Measurements from ENCODE around the gene SFMBT2.
"Not testable (repeated sequence)": the region's sequence is repeated elsewhere in the genome, so short reads cannot be mapped to it uniquely, and the experiment has no call there.

Gene SFMBT2

GRCh38 chr10:7308826-7309225 lies 102.0 kb downstream of the SFMBT2 start:
- Mint-ChIP-seq H3K4me1 (peaks cover 14 to 43% of the 10 kb centered on the region in 2 donors), H3K27me3 (no peaks in the 10 kb centered on the region), H3K9me3 (peaks cover 3 to 4% of the 10 kb centered on the region in 2 donors), H3K27ac (peak overlapping the region; percentile 59), H3K36me3 (peaks cover 59 to 74% of the 10 kb centered on the region in 2 donors), H3K4me3 (no peak overlapping the region)
- ATAC-seq (replicated peaks) (no peak), DNase-seq (no peak)

- H3K36me3 Mint-ChIP-seq, result peaks cover 56 to 77% of the 10 kb centered on the region in 2 donors
- no peaks in the 10 kb centered on the region for H3K27me3 Mint-ChIP-seq
- no peak overlapping the region for H3K27ac Mint-ChIP-seq
- DNase-seq, result no peak
- H3K9me3 Mint-ChIP-seq, result peaks cover 3 to 7% of the 10 kb centered on the region in 2 donors
- H3K4me1 Mint-ChIP-seq, result peaks cover 21 to 40% of the 10 kb centered on the region in 2 donors
- ATAC-seq (replicated peaks), result peak in 1 of 2 donors; percentile 35
- no peak overlapping the region for H3K4me3 Mint-ChIP-seq
These were observed 104.2 kb downstream of the SFMBT2 start for GRCh38 chr10:7306616-7307015.

- peaks cover 24 to 45% of the 10 kb centered on the region in 2 donors for H3K4me1 Mint-ChIP-seq
- peaks cover 3 to 7% of the 10 kb centered on the region in 2 donors for H3K9me3 Mint-ChIP-seq
- DNase-seq (no peak), ATAC-seq (replicated peaks) (peak; percentile 84 to 85)
- peaks cover 61 to 79% of the 10 kb centered on the region in 2 donors for H3K36me3 Mint-ChIP-seq
- H3K27ac Mint-ChIP-seq, result peak overlapping the region; percentile 65
- H3K4me3 Mint-ChIP-seq, result peak overlapping the region; percentile 39 to 57
- H3K27me3 Mint-ChIP-seq, result no peaks in the 10 kb centered on the region
These were observed 104.7 kb downstream of the SFMBT2 start for GRCh38 chr10:7306147-7306546.

- Mint-ChIP-seq H3K4me3 (no peak overlapping the region), H3K9me3 (peaks cover 3 to 7% of the 10 kb centered on the region in 2 donors), H3K4me1 (peaks cover 29 to 52% of the 10 kb centered on the region in 2 donors), H3K27ac (no peak overlapping the region), H3K36me3 (peaks cover 58 to 76% of the 10 kb centered on the region in 2 donors), H3K27me3 (no peaks in the 10 kb centered on the region)
- no peak for ATAC-seq (replicated peaks)
- no peak for DNase-seq
These were observed 105.8 kb downstream of the SFMBT2 start for GRCh38 chr10:7305053-7305452.

- H3K9me3 Mint-ChIP-seq, result peaks cover 5 to 7% of the 10 kb centered on the region in 2 donors
- H3K4me3 Mint-ChIP-seq, result no peak overlapping the region
- no peaks in the 10 kb centered on the region for H3K27me3 Mint-ChIP-seq
- H3K4me1 Mint-ChIP-seq, result peaks cover 31 to 56% of the 10 kb centered on the region in 2 donors
- no peak for DNase-seq
- H3K27ac Mint-ChIP-seq, result peak overlapping the region; percentile 73
- H3K36me3 Mint-ChIP-seq, result peaks cover 55 to 73% of the 10 kb centered on the region in 2 donors
- peak in 1 of 2 donors; percentile 47 for ATAC-seq (replicated peaks)
These were observed 106.7 kb downstream of the SFMBT2 start for GRCh38 chr10:7304110-7304509.

- no peak overlapping the region for H3K4me3 Mint-ChIP-seq
- H3K27ac Mint-ChIP-seq, result no peak overlapping the region
- peaks cover 52 to 74% of the 10 kb centered on the region in 2 donors for H3K36me3 Mint-ChIP-seq
- no peaks in the 10 kb centered on the region for H3K27me3 Mint-ChIP-seq
- peaks cover 32 to 60% of the 10 kb centered on the region in 2 donors for H3K4me1 Mint-ChIP-seq
- H3K9me3 Mint-ChIP-seq, result peaks cover 3 to 4% of the 10 kb centered on the region in 2 donors
- ATAC-seq (replicated peaks) (no peak), DNase-seq (no peak)
These were observed 107.8 kb downstream of the SFMBT2 start for GRCh38 chr10:7302930-7303557.

- Mint-ChIP-seq H3K4me1 (peaks cover 31 to 58% of the 10 kb centered on the region in 2 donors), H3K27me3 (no peaks in the 10 kb centered on the region), H3K4me3 (no peak overlapping the region), H3K27ac (peak overlapping the region; percentile 26), H3K9me3 (peaks cover 3 to 4% of the 10 kb centered on the region in 2 donors), H3K36me3 (peaks cover 55 to 73% of the 10 kb centered on the region in 2 donors)
- ATAC-seq (replicated peaks) (peak; percentile 36 to 51), DNase-seq (no peak)
These were observed 108.4 kb downstream of the SFMBT2 start for GRCh38 chr10:7302392-7302906.

GRCh38 chr10:7301006-7301778 lies 109.6 kb downstream of the SFMBT2 start:
- no peak for ATAC-seq (replicated peaks)
- no peaks in the 10 kb centered on the region for H3K27me3 Mint-ChIP-seq
- peaks cover 2 to 3% of the 10 kb centered on the region in 2 donors for H3K9me3 Mint-ChIP-seq
- H3K27ac Mint-ChIP-seq, result peak overlapping the region; percentile 37
- H3K4me3 Mint-ChIP-seq, result no peak overlapping the region
- H3K36me3 Mint-ChIP-seq, result peaks cover 64 to 76% of the 10 kb centered on the region in 2 donors
- peaks cover 27 to 51% of the 10 kb centered on the region in 2 donors for H3K4me1 Mint-ChIP-seq
- DNase-seq, result no peak

GRCh38 chr10:7300384-7300971 lies 110.4 kb downstream of the SFMBT2 start:
- peak in 1 of 2 donors; percentile 58 for ATAC-seq (replicated peaks)

GRCh38 chr10:7299601-7300325 lies 111.1 kb downstream of the SFMBT2 start:
- H3K27me3 Mint-ChIP-seq, result not testable (repeated sequence)
- peaks cover 29 to 51% of the 10 kb centered on the region in 2 donors for H3K4me1 Mint-ChIP-seq

More at GRCh38 chr10:7300384-7300971, 110.4 kb downstream of the SFMBT2 start:
- Mint-ChIP-seq H3K27me3 (no peaks in the 10 kb centered on the region), H3K4me3 (no peak overlapping the region), H3K4me1 (peaks cover 27 to 47% of the 10 kb centered on the region in 2 donors), H3K36me3 (peaks cover 67 to 74% of the 10 kb centered on the region in 2 donors), H3K27ac (peak overlapping the region; percentile 37), H3K9me3 (peaks cover 2 to 3% of the 10 kb centered on the region in 2 donors)
- DNase-seq, result no peak

GRCh38 chr10:7298495-7298894 lies 112.3 kb downstream of the SFMBT2 start:
- H3K27ac Mint-ChIP-seq, result peak overlapping the region; percentile 49
- peaks cover 32 to 54% of the 10 kb centered on the region in 2 donors for H3K4me1 Mint-ChIP-seq
- ATAC-seq (replicated peaks) (no peak), DNase-seq (no peak)
- H3K4me3 Mint-ChIP-seq, result no peak overlapping the region
- H3K9me3 Mint-ChIP-seq, result peaks cover 2 to 3% of the 10 kb centered on the region in 2 donors
- peaks cover 51 to 57% of the 10 kb centered on the region in 2 donors for H3K36me3 Mint-ChIP-seq
- no peaks in the 10 kb centered on the region for H3K27me3 Mint-ChIP-seq

More at GRCh38 chr10:7299601-7300325, 111.1 kb downstream of the SFMBT2 start:
- not testable (repeated sequence) for DNase-seq; H3K27ac Mint-ChIP-seq; H3K9me3 Mint-ChIP-seq; H3K4me3 Mint-ChIP-seq; ATAC-seq (replicated peaks)
- peaks cover 62 to 67% of the 10 kb centered on the region in 2 donors for H3K36me3 Mint-ChIP-seq

- DNase-seq (no peak), ATAC-seq (replicated peaks) (no peak)
- Mint-ChIP-seq H3K36me3 (peaks cover 45 to 47% of the 10 kb centered on the region in 2 donors), H3K9me3 (peaks cover 0 to 2% of the 10 kb centered on the region in 2 donors), H3K27me3 (no peaks in the 10 kb centered on the region), H3K27ac (peak overlapping the region; percentile 25), H3K4me3 (no peak overlapping the region), H3K4me1 (peaks cover 29 to 63% of the 10 kb centered on the region in 2 donors)
These were observed 113.7 kb downstream of the SFMBT2 start for GRCh38 chr10:7297094-7297493.

- Mint-ChIP-seq H3K4me1 (peaks cover 28 to 63% of the 10 kb centered on the region in 2 donors), H3K4me3 (no peak overlapping the region), H3K36me3 (peaks cover 42 to 44% of the 10 kb centered on the region in 2 donors), H3K27me3 (no peaks in the 10 kb centered on the region), H3K27ac (no peak overlapping the region), H3K9me3 (peaks cover 0 to 2% of the 10 kb centered on the region in 2 donors)
- ATAC-seq (replicated peaks) (no peak), DNase-seq (no peak)
These were observed 114.2 kb downstream of the SFMBT2 start for GRCh38 chr10:7296648-7297047.

Data from stimulated activated naive B cell treated with anti-CD40 and anti-IgM and Interleukin-4, amounts not matched to agents 10 μg/mL and 1 μg/mL and 100 μg/mL, for 72 hours (primary cell).